Cortex of kidney (tissue), 1 donor: ENCODE data around the gene KIF18A.

ENCODE experiments used
- DNase-seq: peaks from one replicate; lab custom pipeline; 2025; lab: John Stamatoyannopoulos, UW

The KIF18A gene

GRCh38 chr11:28043930-28044709 is 63.8 kb downstream of the KIF18A start:
- no peak for DNase-seq

- no peak for DNase-seq
Measured at GRCh38 chr11:28040384-28040783, 67.6 kb downstream of the KIF18A start.

GRCh38 chr11:28038775-28039174 is 69.2 kb downstream of the KIF18A start:
- DNase-seq, result no peak

GRCh38 chr11:28026634-28027290 is 81.2 kb downstream of the KIF18A start:
- DNase-seq, result no peak

GRCh38 chr11:28017816-28018215 is 90.1 kb downstream of the KIF18A start:
- DNase-seq, result no peak

GRCh38 chr11:28011813-28012212 is 96.1 kb downstream of the KIF18A start:
- no peak for DNase-seq

- no peak for DNase-seq
Measured at GRCh38 chr11:28009996-28010395, 98.0 kb downstream of the KIF18A start.

GRCh38 chr11:28009388-28009787 is 98.6 kb downstream of the KIF18A start:
- DNase-seq, result no peak

- DNase-seq, result no peak
Measured at GRCh38 chr11:28003615-28004014, 104.3 kb downstream of the KIF18A start.

- DNase-seq, result no peak
Measured at GRCh38 chr11:27998552-27998951, 109.4 kb downstream of the KIF18A start.

- no peak for DNase-seq
Measured at GRCh38 chr11:27997344-27997743, 110.6 kb downstream of the KIF18A start.

- DNase-seq, result no peak
Measured at GRCh38 chr11:27996066-27996465, 111.9 kb downstream of the KIF18A start.

- no peak for DNase-seq
Measured at GRCh38 chr11:27995083-27995482, 112.9 kb downstream of the KIF18A start.

GRCh38 chr11:27991736-27992135 is 116.2 kb downstream of the KIF18A start:
- no peak for DNase-seq

GRCh38 chr11:27977527-27977926 is 130.4 kb downstream of the KIF18A start:
- no peak for DNase-seq

- DNase-seq, result no peak
Measured at GRCh38 chr11:27977031-27977430, 130.9 kb downstream of the KIF18A start.

GRCh38 chr11:27976262-27976661 is 131.7 kb downstream of the KIF18A start:
- DNase-seq, result no peak

- DNase-seq, result no peak
Measured at GRCh38 chr11:27973851-27974536, 134.0 kb downstream of the KIF18A start.

GRCh38 chr11:27972522-27973170 is 135.3 kb downstream of the KIF18A start:
- DNase-seq, result no peak

- no peak for DNase-seq
Measured at GRCh38 chr11:27971171-27971570, 136.8 kb downstream of the KIF18A start.
